Fibroblast of skin of right quadriceps (primary cell): ENCODE results near the gene GGACT.
"Not testable (repeated sequence)": the region's sequence is repeated elsewhere in the genome, so short reads cannot be mapped to it uniquely, and the experiment has no call there.

Experiments
- DNase-seq: peaks from one replicate; pipeline ENCODE4 v3.0.0-alpha.2; 2013

The GGACT gene

GRCh38 chr13:100600461-100600860, 11.9 kb upstream of the GGACT start:
- DNase-seq = no peak

DNA sequence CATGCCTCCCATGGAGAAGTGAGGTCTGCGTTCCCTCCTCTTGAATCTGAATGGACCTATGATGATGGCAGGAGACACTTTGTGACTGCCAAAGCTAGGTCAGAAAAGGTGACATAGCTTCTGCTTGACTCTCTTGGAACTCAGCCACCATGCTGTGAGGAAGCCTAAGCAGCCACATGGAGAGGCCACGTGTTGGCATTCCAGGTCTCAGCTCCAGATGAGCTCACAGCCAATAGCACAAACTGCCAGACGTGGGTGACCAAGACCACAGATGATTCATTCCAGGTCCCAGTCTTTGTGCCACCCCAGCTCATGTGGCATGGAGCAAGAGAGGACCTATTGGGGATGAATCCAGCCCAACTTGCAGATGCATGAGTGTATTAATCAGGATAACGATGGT, 8.7 kb upstream of the GGACT start:
- DNase-seq = peak; percentile 18

DNA sequence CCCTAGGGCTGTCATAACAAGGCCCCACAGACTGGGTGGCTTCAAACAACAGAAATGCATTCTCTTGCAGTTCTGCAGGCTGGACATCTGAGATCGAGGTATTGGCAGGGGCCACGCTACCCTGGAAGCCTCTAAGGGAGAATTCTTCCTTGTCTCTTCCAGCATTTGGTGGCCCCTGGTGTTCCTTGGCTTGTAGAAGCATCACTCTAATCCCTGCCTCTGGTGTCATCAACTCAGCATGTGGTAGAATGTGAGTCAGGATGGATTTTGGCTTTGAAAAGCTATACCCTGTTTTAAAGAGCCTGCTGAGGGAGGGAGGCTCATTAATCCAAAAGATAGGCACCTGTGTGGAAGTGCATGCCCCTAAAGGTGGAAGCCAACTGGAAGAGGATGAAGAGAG, 7.9 kb upstream of the GGACT start:
- DNase-seq = no peak

GRCh38 chr13:100594731-100595130, 6.1 kb upstream of the GGACT start:
- DNase-seq = no peak

GRCh38 chr13:100594255-100594654, 5.7 kb upstream of the GGACT start:
- DNase-seq = no peak

DNA sequence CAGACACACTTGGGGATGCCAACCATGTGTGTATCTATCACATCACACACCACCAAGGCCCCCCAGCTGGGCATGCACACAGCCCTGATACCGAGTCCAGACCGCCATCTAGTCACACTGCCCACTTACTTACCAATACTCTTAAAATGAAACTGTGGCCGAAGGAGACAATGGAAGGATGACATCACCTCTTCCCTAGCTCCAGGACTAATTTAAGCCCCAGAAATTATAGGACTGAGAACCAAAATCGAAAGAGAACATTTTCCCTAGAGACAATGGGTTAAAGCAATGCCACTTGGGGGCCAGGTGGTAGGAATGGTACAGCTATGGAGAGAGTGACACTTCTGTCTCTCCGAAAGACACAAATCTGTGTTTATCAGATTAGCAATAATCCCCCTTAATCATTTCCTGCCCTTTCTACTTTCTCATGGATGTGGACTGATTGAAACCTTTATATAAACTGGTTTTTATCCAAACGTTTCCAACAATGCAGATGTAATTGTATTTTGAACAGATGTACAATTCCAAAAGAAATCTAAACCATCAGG, 663 bp upstream of the GGACT start:
- DNase-seq = no peak

GRCh38 chr13:100584896-100585295, 3.7 kb downstream of the GGACT start:
- DNase-seq = peak; percentile 19

DNA sequence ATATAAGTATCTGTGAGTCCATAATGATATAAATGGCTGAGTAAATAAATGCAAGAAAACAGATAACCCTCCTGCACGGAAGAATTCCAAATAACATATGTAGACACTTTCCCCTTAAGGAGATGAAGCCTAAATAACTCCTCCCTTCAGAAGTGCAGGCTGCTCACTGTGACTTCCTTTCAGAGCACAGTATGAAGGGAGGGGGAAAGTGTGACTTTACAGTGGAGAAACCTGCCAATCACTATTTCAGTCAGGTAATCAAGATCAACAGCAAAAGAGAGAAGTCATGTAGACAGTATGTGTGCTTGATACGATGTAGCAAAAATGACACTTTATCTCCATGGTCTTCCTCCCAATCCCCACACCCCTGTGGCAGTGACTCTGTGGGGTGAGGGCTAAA, 7.1 kb downstream of the GGACT start:
- no peak for DNase-seq

DNA sequence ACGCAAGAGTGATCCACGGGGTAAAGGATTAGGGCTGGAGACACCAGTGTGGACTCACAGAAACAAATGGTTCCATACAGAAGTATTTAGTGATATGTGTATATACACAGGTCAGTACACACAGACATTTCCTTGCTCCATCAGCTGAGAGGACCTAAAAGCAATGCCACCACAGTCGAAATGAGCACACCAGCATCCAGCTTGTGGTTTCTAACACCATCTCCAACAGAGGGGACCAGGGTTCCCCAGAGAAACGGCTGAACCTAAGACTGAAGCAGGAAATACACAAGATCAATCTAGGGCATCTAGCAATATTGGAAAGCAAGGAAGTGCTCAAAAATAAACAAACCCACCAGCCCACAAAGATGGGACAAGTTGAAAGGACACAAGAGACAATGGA, 7.6 kb downstream of the GGACT start:
- DNase-seq = no peak

- no peak for DNase-seq
Measured at GRCh38 chr13:100580045-100580444, 8.5 kb downstream of the GGACT start.

- not testable (repeated sequence) for DNase-seq
Measured at GRCh38 chr13:100577239-100577638, 11.3 kb downstream of the GGACT start.

- DNase-seq = peak; percentile 68
Measured at GRCh38 chr13:100573121-100573520, 15.5 kb downstream of the GGACT start.

DNA sequence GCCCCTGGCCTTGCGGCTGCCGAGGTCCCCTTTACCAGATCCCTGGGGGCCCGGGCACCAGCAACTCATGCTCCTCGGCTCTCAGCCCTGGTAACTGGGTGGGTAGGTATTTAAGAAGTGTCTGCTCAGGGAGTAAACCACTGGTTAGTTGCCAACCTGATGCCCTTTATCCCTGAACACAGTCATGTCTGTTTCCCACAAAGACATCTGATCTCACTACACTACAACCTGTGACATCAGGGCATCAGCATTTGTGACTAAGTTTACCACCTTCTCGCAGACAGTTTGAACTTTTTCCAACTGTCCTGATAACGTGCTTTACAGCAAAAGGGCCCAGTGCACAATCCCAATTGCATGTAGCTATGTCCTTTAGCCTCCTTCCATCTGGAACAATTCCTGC, 22.0 kb downstream of the GGACT start:
- DNase-seq = peak; percentile 9

- DNase-seq = no peak
Measured at GRCh38 chr13:100565286-100565685, 23.3 kb downstream of the GGACT start.

- no peak for DNase-seq
Measured at GRCh38 chr13:100564444-100565223, 24.0 kb downstream of the GGACT start.

DNA sequence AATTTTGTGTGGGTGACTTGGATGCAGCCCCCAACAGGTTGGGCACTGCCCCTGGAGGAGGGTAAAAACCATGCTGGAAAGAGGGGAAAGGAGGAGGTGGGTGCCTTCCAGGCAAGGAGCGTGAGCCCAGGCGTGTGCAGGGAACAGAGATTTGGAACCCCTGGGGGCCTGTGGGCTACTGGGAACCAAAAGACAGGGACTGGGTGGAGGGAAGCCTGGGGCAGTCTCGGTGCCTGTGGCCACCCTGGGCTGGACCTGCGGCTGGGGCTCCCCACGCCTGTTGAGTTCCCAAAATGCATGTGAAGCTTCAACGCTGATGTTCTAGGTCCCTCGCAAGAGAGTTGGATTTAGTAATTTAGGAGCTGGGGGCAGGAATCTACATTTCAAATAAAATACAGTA, 24.8 kb downstream of the GGACT start:
- DNase-seq = no peak

- no peak for DNase-seq
Measured at GRCh38 chr13:100561599-100562204, 26.9 kb downstream of the GGACT start.

- DNase-seq = no peak
Measured at GRCh38 chr13:100561158-100561499, 27.5 kb downstream of the GGACT start.

GRCh38 chr13:100560498-100561157, 28.0 kb downstream of the GGACT start:
- no peak for DNase-seq

- no peak for DNase-seq
Measured at GRCh38 chr13:100559886-100560285, 28.7 kb downstream of the GGACT start.

- DNase-seq = no peak
Measured at GRCh38 chr13:100552755-100553154, 35.8 kb downstream of the GGACT start.

- DNase-seq = no peak
Measured at GRCh38 chr13:100549316-100549715, 39.3 kb downstream of the GGACT start.

DNA sequence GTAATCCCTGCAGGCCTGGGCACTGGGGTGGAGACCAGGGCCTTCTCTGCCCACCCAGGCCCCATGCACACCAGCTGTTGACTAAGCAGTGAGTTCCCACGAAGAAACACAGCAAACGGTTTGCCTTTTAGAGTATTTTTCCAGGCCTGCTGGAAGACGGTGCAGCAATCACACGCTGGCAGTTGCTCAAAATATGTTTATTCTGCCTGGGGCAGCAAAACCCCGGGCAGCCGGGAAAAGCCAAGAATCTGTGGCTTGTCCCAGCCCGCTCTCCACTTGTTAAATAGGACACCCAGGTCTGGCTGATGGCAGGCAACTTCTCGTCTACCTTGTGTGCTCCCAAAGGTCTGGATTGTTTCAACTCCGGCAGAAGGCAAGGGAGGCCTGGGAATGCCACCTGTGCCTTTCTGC, 40.8 kb downstream of the GGACT start:
- no peak for DNase-seq
